Panc1 (cell line): Measurements from ENCODE around the gene SMAD7. TPM values are rescaled to one million over a fixed set of nuclear protein-coding genes. Genes with fewer than 3 reads are reported as not detected.

ENCODE experiments used
- ATAC-seq: fragments of 200-7000 bp; cut with Tn5 transposase; 2 replicates; pipeline ENCODE4 v1.9.1; 2020; ENCODE audit warnings: mild to moderate bottlenecking, moderate library complexity
- BruUV-seq: library from RNA; stranded (reverse); fragments of 400-500 nt; replicated peaks from 2 replicates; lab custom pipeline; 2021; lab: Mats Ljungman, UMichigan
- CTCF ChIA-PET: fragments of 300-600 bp; sonication (Branson Sonifier 250); formaldehyde crosslinking; loops from one replicate; lab custom pipeline; 2022; ENCODE audit warnings: antibody characterized with exemption; lab: Charles Lee
- POLR2A ChIA-PET: fragments of 300-600 bp; sonication (Branson Sonifier 250); formaldehyde crosslinking; loops from one replicate; lab custom pipeline; 2022; ENCODE audit warnings: antibody characterized with exemption; lab: Charles Lee
- DNase-seq: peaks from one replicate; pipeline ENCODE4 v3.0.0-alpha.2; 2010; ENCODE audit warnings: low read depth, low spot score
- H3K27ac ChIP-seq: 2 replicates; pipeline ENCODE4 v1.5.1; 2011; ENCODE audit warnings: mild to moderate bottlenecking, low read length, inconsistent platforms
- H3K27me3 ChIP-seq: fragments of 200-500 bp; sonication (Bioruptor generic); 2 replicates; pipeline ENCODE4 v1.6.0; 2014; ENCODE audit warnings: low read length, inconsistent platforms; ENCODE audit not compliant: control insufficient read depth, insufficient read depth
- H3K36me3 ChIP-seq: fragments of 200-500 bp; sonication (Bioruptor generic); 2 replicates; pipeline ENCODE4 v1.5.1; 2014; ENCODE audit warnings: inconsistent platforms, mild to moderate bottlenecking, low read length, moderate library complexity; ENCODE audit not compliant: control insufficient read depth, insufficient read depth
- H3K4me1 ChIP-seq: 2 replicates; pipeline ENCODE4 v1.5.1; 2011; ENCODE audit warnings: inconsistent platforms, mild to moderate bottlenecking, low read length, moderate library complexity; ENCODE audit not compliant: control insufficient read depth, insufficient read depth
- H3K4me3 ChIP-seq, 2 experiments: 2 replicates each; pipeline ENCODE4 v1.5.1; 2011 to 2012; ENCODE audit warnings: low read depth in 2 of 2, low read length in 2 of 2, mild to moderate bottlenecking in 2 of 2, inconsistent platforms in 1 of 2, moderate library complexity in 1 of 2
- H3K9me3 ChIP-seq: fragments of 200-500 bp; sonication (Bioruptor generic); 2 replicates; pipeline ENCODE4 v1.5.1; 2014; ENCODE audit warnings: low read depth, mild to moderate bottlenecking, inconsistent platforms, low read length, moderate library complexity; ENCODE audit not compliant: control insufficient read depth, insufficient read depth
- CTCF ChIP-seq: fragments of 450-650 bp; IDR thresholded peaks from 2 replicates; pipeline ENCODE4 v1.5.1; 2017; ENCODE audit warnings: mild to moderate bottlenecking
- POLR2AphosphoS5 ChIP-seq: IDR thresholded peaks from 2 replicates; pipeline ENCODE4 v1.6.1; 2012; ENCODE audit warnings: mild to moderate bottlenecking, low read depth, low read length, moderate library complexity
- REST ChIP-seq, 2 experiments: IDR thresholded peaks; 2 replicates each; pipeline ENCODE4 v1.6.1; 2011 to 2012; ENCODE audit warnings: low read depth in 2 of 2, control low read depth in 1 of 2, low read length in 1 of 2, mild to moderate bottlenecking in 1 of 2, moderate library complexity in 1 of 2; ENCODE audit not compliant: insufficient read depth in 1 of 2
- SIN3A ChIP-seq: IDR thresholded peaks from 2 replicates; pipeline ENCODE4 v1.6.1; 2012; ENCODE audit warnings: low read depth, mild to moderate bottlenecking, low read length, moderate library complexity, borderline replicate concordance; ENCODE audit not compliant: insufficient read depth
- TCF7L2 ChIP-seq: IDR thresholded peaks from 2 replicates; pipeline ENCODE4 v1.6.1; 2011; ENCODE audit warnings: mild to moderate bottlenecking, low read depth, low read length, inconsistent platforms
- in situ Hi-C: cut with HindIII; loops from 2 replicates; pipeline ENCODE4 v1.10.0; 2016; ENCODE audit warnings: low sequenced_read_pairs, low pct_unique_long_range_greater_than_20kb
- intact Hi-C: fragments of 100-400 bp; cut with micrococcal nuclease; formaldehyde crosslinking; loops from one replicate; pipeline ENCODE4 v1.10.0; 2022; ENCODE audit not compliant: unreplicated experiment
- total RNA-seq: library from RNA; stranded (reverse); gene quantifications from one replicate; pipeline ENCODE4 v1.2.1, GENCODE V29; 2021; ENCODE audit not compliant: unreplicated experiment

Gene SMAD7
- total RNA-seq, 1 experiment from 2014 or later = 21.3 TPM

- Histone ChIP-seq H3K27me3 (no peaks in the 10 kb centered on the region), H3K9me3 (no peaks in the 10 kb centered on the region), H3K4me3 (no peak overlapping the region), H3K27ac (no peak overlapping the region), H3K4me1 (peaks cover 11% of the 10 kb centered on the region; the same call in 1 of the 2 replicates), H3K36me3 (no peaks in the 10 kb centered on the region)
- intact Hi-C loops (no loop called here), in situ Hi-C loops (no loop called here)
- TF ChIP-seq TCF7L2 (no peak), SIN3A (no peak), REST (IDR thresholded peaks at IDR 0.05; ENCODE audit: insufficient read depth in 1 of 2, low read depth in 2 of 2, low read length in 1 of 2) (no peak)
- CTCF ChIA-PET = no interaction called here
- DNase-seq = no peak
- POLR2A ChIA-PET = no interaction called here
- no peak for ATAC-seq
- BruUV-seq = no TSS peak
Observed at GRCh38 chr18:48959921-48960920, 9.5 kb upstream of the SMAD7 start.

GRCh38 chr18:48959551-48959920, 8.8 kb upstream of the SMAD7 start:
- H3K4me1 ChIP-seq = peaks cover 14% of the 10 kb centered on the region; the same call in 1 of the 2 replicates
- POLR2A ChIA-PET = interaction anchor here (0.6 to 0.7 kb wide), 2 partner anchors 80 to 253 kb away, joined by 3 read pairs; no protein-coding TSS in a partner anchor
- no peaks in the 10 kb centered on the region for H3K9me3 ChIP-seq
- no peak overlapping the region for H3K4me3 ChIP-seq
- BruUV-seq = no TSS peak
- in situ Hi-C loops (no loop called here), intact Hi-C loops (no loop called here)
- ATAC-seq (no peak), DNase-seq (no peak)
- H3K27ac ChIP-seq = no peak overlapping the region
- CTCF ChIA-PET = no interaction called here
- H3K27me3 ChIP-seq = no peaks in the 10 kb centered on the region
- no peaks in the 10 kb centered on the region for H3K36me3 ChIP-seq
- no peak for TF ChIP-seq POLR2AphosphoS5
- TF ChIP-seq REST (IDR thresholded peaks at IDR 0.05; ENCODE audit: insufficient read depth in 1 of 2, low read depth in 2 of 2, low read length in 1 of 2) = no peak
- TF ChIP-seq TCF7L2 = no peak
- TF ChIP-seq CTCF = no peak
